ENCODE results near the gene CLN5. TPM values are rescaled to one million over a fixed set of nuclear protein-coding genes. Genes with fewer than 3 reads are reported as not detected.
A peak's percentile ranks its signal among the peaks of the same experiment; 100 is the strongest.

Gene CLN5
- total RNA-seq, 1 donor from 2014 or later: 15.0 TPM

DNA sequence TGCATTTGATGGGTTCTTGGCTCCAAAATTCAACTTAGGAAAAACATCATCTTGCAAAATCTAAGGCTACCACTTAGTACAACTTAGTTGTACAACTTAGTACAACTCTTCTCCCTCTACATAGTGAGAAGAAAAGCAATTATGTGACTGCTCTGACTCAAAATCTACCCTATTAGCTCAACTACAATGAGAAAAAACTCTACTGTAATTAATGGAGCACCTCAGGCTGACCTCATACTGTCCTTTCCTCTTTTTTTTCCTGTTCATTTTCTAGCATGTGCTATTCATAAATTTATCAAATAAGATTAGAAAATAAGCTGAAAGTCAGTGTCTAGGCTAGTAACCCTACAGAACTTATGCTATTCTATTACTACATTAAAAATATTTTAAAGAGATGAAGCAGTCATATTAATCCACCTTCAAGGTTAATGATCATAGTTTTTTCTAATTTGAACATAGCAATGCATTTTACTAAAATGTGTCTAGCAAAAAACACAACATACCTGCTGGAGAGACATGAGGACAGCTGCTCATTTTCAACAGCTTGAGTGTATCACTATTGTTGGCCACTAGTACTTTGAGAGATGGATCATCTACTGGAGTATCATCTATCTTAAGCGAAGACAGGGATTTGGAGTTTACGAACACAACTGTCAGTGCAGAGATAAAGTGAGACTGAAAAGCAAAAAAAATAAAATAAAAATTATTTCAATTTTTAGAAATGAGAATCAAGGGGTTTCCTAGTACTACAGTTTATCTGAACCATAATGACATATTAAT lies 23.2 kb downstream of the CLN5 start:
- H3K4me1 ChIP-seq: peaks cover 44% of the 10 kb centered on the region

DNA sequence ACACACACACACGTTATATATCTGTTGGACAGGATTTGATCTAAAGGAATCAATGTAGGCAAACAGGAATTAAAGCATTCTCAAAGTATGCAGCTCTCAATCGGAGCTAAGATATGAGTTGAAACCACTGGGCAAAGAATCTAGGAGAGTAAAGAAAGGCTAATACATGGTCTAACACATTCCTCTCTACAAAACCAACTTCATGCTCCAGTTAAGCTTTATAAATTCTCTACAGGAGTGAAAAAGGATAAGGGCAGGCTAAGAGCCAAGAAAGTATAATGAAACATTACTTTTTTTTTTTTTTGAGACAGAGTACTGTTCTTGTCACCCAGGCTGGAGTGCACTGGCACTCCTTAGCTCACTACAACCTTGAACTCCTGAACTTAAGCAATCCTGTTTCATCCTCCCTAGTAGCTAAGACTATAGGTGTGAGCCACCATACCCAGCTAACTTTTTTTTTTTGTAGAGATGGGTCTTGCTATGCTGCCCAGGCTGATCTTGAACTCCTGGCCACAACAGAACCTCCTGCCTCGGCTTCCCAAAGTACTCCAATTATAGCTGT lies 24.5 kb downstream of the CLN5 start:
- TF ChIP-seq, protein P1, sequence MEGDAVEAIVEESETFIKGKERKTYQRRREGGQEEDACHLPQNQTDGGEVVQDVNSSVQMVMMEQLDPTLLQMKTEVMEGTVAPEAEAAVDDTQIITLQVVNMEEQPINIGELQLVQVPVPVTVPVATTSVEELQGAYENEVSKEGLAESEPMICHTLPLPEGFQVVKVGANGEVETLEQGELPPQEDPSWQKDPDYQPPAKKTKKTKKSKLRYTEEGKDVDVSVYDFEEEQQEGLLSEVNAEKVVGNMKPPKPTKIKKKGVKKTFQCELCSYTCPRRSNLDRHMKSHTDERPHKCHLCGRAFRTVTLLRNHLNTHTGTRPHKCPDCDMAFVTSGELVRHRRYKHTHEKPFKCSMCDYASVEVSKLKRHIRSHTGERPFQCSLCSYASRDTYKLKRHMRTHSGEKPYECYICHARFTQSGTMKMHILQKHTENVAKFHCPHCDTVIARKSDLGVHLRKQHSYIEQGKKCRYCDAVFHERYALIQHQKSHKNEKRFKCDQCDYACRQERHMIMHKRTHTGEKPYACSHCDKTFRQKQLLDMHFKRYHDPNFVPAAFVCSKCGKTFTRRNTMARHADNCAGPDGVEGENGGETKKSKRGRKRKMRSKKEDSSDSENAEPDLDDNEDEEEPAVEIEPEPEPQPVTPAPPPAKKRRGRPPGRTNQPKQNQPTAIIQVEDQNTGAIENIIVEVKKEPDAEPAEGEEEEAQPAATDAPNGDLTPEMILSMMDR (IDR thresholded peaks at IDR 0.05): no peak
- no peak for TF ChIP-seq POLR2AphosphoS5 (IDR thresholded peaks at IDR 0.05; ENCODE audit: insufficient read depth in 1 of 2, low read depth in 1 of 2)
- no peak for TF ChIP-seq POLR2A (IDR thresholded peaks at IDR 0.05)
- H3K4me1 ChIP-seq: peaks cover 57% of the 10 kb centered on the region
- no peak for DNase-seq (ENCODE audit: extremely low spot score in 2 of 2)

More for the DNA sequence above, 23.2 kb downstream of the CLN5 start:
- Histone ChIP-seq H3K36me3 (peaks cover 0 to 71% of the 10 kb centered on the region in 2 donors), H3K27ac (no peak overlapping the region), H3K9me3 (no peaks in the 10 kb centered on the region), H3K27me3 (no peaks in the 10 kb centered on the region), H3K4me3 (no peak overlapping the region)
- DNase-seq (ENCODE audit: extremely low spot score in 2 of 2): no peak
- intact Hi-C loops (cut with DNase I): no loop called here
- TF ChIP-seq POLR2AphosphoS5 (IDR thresholded peaks at IDR 0.05; ENCODE audit: insufficient read depth in 1 of 2, low read depth in 1 of 2): no peak

DNA sequence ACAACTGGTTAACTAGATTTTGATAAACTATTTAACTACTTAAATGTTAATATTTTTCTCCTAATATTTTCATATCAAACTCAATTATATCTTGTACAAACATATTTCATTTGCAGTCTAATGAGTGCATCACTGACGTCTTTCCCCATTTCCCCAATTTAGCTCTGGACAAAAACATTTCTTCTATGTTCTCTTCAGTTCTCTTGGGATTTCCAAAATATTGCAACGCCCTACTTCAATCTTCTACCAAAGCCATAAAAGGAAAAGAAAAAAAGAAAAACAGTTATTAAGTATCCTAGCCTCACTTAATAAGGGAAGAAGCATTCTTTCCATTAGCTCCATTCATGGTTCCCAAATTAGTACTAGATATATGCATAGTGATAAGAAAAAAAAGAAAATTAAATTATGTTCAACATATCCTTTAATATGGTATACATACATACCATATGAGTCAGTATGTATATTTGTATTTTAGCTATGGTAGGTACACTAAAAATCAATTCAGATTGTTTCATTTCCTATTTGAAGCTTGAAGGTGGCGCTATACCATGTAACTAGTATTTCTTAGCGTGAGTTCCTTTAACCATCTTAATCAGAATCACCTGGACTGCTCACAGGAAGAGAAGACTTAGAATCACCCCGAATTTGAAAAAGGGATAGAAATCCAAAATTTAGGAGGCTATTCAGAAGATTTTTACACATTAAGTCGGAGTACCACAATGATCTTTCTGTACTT lies 25.2 kb downstream of the CLN5 start:
- Histone ChIP-seq H3K4me1 (peaks cover 64% of the 10 kb centered on the region), H3K27ac (no peak overlapping the region), H3K27me3 (no peaks in the 10 kb centered on the region), H3K9me3 (no peaks in the 10 kb centered on the region), H3K4me3 (no peak overlapping the region), H3K36me3 (peaks cover 0 to 57% of the 10 kb centered on the region in 2 donors)
- intact Hi-C loops (cut with DNase I): no loop called here
- no peak for DNase-seq (ENCODE audit: extremely low spot score in 2 of 2)
- TF ChIP-seq, protein P1 (IDR thresholded peaks at IDR 0.05): no peak
- TF ChIP-seq POLR2AphosphoS5 (IDR thresholded peaks at IDR 0.05; ENCODE audit: insufficient read depth in 1 of 2, low read depth in 1 of 2) (no peak), POLR2A (IDR thresholded peaks at IDR 0.05) (no peak)

More for the DNA sequence above, 24.5 kb downstream of the CLN5 start:
- Histone ChIP-seq H3K27ac (no peak overlapping the region), H3K36me3 (peaks cover 0 to 61% of the 10 kb centered on the region in 2 donors), H3K9me3 (no peaks in the 10 kb centered on the region), H3K27me3 (no peaks in the 10 kb centered on the region), H3K4me3 (no peak overlapping the region)
- intact Hi-C loops (cut with DNase I): no loop called here

DNA sequence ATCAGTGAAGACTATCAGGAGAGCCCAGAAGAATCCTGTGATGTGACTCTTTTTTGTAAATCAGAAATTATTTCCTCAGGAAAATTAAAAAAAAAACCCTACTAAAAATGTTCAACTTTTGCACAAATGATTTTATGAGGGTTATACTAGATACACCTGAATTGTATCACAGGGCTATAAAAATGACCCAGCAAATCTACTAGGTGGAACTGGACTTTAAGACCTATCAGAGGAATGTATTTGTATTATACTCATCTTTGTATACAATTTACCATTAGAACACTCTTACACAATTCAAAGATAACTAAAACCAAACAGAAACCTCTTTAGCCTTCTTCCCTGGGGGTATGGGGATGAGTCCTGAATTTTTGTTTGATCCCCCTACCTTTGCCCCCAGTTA lies 27.9 kb downstream of the CLN5 start:
- intact Hi-C loops (cut with DNase I): no loop called here
- Histone ChIP-seq H3K36me3 (peaks cover 0 to 32% of the 10 kb centered on the region in 2 donors), H3K27ac (no peak overlapping the region), H3K4me1 (peaks cover 81% of the 10 kb centered on the region), H3K9me3 (no peaks in the 10 kb centered on the region), H3K27me3 (no peaks in the 10 kb centered on the region), H3K4me3 (no peak overlapping the region)
- no peak for DNase-seq (ENCODE audit: extremely low spot score in 2 of 2)
- TF ChIP-seq, protein P1 (IDR thresholded peaks at IDR 0.05): no peak
- TF ChIP-seq POLR2AphosphoS5 (IDR thresholded peaks at IDR 0.05; ENCODE audit: insufficient read depth in 1 of 2, low read depth in 1 of 2) (no peak), POLR2A (IDR thresholded peaks at IDR 0.05) (no peak)

GRCh38 chr13:77022341-77022740 lies 30.5 kb downstream of the CLN5 start:
- no peaks in the 10 kb centered on the region for H3K9me3 ChIP-seq
- H3K4me3 ChIP-seq: peak overlapping the region in 1 of 2 donors; percentile 15
- peaks cover 66% of the 10 kb centered on the region for H3K4me1 ChIP-seq
- DNase-seq (ENCODE audit: extremely low spot score in 2 of 2): no peak
- intact Hi-C loops (cut with DNase I): no loop called here
- H3K36me3 ChIP-seq: peaks cover 0 to 10% of the 10 kb centered on the region in 2 donors
- H3K27me3 ChIP-seq: no peaks in the 10 kb centered on the region
- no peak overlapping the region for H3K27ac ChIP-seq
- no peak for TF ChIP-seq POLR2A (IDR thresholded peaks at IDR 0.05)
- no peak for TF ChIP-seq POLR2AphosphoS5 (IDR thresholded peaks at IDR 0.05; ENCODE audit: insufficient read depth in 1 of 2, low read depth in 1 of 2)
- TF ChIP-seq, protein P1 (IDR thresholded peaks at IDR 0.05): no peak

Data from vagina (tissue), 2 donors.